GM19324 (cell line): Measurements from ENCODE around the gene PRPH2.

Experiments
- ATAC-seq: cut with Tn5 transposase; IDR thresholded peaks from one replicate; pipeline ENCODE4 v1.9.1; 2021; ENCODE audit warnings: mild to moderate bottlenecking, moderate library complexity; ENCODE audit not compliant: unreplicated experiment, low FRiP score

The PRPH2 gene, protein sequence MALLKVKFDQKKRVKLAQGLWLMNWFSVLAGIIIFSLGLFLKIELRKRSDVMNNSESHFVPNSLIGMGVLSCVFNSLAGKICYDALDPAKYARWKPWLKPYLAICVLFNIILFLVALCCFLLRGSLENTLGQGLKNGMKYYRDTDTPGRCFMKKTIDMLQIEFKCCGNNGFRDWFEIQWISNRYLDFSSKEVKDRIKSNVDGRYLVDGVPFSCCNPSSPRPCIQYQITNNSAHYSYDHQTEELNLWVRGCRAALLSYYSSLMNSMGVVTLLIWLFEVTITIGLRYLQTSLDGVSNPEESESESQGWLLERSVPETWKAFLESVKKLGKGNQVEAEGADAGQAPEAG

DNA sequence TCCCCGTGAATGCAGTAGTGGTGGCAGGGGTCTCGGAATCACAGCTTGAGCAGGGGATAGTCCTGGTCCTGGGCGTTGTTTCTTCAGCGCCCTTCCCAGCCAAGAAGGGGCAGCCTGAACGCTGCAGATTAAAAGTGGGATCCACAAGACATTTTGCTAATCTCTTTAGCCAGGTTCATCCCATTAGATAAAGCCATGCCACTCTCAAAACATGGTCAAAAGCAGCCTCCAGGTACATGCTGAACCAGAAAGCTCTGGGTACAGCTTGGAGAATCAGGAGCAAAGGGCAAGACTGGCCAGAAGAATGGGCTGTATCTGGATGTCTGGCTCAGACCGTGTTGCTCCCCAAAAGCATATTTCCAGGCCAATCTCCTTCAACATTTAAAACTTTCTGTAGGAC is at the start of gene PRPH2:
Gene PRPH2 (minus strand): TSS at position 101 of the 400 bp plus-strand sequence. CDS start 263 bp downstream, outside the sequence.
- no peak for ATAC-seq

DNA sequence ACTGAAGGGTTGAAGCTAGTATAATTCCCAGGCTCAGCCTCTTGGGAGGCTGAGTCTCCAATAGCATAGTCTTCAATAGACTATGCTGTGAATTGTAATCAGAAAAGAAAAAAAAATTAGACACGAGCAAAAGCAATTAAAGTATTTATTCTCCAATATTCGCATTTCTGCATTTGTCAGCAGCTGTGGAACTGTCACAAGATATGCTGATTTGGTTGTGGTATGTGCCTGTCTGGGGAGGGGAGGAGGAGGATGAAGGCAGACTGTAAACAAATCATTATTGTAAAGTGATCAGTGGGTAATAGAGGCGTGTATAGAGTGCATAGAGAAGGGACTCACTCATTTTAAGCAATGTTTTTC is 49.3 kb upstream of the PRPH2 start:
- no peak for ATAC-seq

DNA sequence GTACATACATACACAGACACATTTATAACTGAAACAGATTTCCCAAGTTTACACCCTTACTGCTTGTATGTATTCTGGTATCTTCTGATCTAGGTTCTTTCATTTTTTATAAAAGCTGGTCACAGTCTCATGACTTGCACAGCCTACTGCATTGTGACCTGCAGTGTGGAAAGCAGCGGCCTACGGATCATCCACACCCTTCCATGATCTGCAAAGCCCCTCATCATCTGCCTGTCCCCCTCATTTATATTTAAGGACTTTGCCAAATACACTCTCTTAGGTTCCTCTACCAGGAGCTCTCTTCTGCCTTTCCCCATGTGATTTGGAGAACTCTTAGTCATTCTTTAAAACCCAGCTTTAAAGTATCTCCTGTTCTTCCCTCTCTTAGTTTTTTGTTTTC is 47.4 kb upstream of the PRPH2 start:
- no peak for ATAC-seq

DNA sequence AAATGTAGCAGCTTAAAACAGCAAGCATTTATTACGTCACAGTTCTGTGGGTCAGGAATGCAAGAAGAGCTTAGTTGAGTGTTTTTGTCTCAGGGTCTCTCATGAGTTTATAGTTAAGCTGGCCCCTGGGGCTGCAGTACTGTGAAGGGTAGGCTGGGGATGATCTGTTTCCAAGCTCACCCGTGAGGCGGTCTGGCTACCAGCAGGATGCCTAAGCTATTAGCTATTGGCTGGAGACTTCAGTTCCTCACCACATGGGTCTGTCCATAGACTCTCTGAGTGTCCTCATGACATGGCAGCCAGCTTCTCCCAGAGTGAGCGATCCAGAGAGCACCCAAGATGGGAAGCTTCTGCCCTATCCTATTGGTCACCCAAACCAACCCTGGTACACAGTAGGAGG is 46.7 kb upstream of the PRPH2 start:
- no peak for ATAC-seq

DNA sequence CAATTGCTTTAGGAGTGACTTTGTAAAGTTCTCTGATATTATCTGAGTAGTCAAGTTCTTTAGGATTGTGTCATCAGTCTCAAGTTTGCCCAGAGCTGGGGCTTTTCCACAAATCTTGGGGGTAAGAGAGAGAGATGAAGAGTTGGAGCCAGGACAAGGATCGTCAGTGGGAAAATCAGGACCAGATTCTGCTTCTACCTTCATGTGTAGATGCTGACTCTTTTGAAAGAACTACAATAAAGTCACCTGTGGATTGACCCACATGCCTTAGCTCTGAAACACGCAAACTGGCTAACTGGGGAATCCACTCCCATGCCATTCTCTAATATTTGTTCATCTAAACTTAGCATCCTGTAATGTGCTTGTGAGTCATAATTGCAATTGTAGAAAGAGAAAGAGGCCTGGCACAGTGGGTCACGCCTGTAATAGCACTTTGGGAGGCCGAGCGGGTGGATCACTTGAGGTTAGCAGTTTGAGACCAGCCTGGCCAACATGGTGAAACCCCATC is 43.8 kb upstream of the PRPH2 start:
- no peak for ATAC-seq

DNA sequence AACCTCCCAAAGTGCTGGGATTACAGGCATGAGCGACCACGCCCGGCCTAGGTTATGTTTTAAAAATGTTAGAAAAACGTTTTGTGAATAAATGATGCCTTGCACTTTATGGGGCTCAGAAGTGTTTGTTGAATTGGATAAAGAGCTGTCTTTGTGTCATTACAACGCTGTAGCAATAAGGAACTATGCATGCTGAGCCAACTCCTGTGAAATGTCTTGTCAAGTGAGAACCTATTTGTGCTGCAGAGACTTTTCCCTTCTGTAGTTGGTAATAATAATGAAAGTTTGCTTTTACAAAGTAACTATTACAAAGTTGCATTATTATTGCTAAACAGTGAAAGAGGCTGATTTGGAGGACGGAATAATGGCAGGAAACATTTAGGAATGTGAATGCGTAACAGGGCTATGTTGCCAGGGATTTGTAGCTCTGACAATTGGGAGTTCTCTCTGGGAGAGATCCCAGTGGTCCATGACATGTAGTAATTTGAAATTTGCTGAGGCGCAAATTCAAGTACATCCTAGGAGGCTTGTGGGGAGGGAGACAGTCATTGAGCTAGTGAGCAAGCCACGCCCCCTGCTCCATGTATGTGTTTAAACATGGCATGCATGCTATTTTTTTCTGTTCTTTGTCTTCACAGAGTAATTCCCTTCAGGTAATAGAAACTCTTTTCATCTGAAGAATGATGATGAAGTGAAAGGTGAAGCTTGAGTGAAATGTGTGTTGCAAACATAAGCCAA is 42.7 kb upstream of the PRPH2 start:
- no peak for ATAC-seq

DNA sequence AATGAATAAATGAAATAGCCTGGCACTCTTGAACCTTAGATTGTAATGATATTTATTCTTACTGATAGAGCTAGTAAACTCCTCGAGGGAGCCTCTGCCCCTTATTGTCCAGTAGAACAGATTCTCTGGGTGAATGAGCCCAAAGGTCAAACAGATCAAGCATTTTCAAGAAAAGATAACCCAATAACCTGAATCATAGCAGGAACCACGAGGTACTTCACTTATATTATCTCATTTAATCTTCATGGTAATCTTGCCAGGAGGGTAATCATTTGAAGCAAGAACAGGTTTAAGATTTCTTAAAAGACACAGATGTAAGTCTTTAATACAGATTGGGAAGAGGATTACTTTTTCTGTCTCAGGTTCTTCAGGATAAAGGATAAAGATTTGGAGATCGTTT is 40.6 kb upstream of the PRPH2 start:
- ATAC-seq = no peak

DNA sequence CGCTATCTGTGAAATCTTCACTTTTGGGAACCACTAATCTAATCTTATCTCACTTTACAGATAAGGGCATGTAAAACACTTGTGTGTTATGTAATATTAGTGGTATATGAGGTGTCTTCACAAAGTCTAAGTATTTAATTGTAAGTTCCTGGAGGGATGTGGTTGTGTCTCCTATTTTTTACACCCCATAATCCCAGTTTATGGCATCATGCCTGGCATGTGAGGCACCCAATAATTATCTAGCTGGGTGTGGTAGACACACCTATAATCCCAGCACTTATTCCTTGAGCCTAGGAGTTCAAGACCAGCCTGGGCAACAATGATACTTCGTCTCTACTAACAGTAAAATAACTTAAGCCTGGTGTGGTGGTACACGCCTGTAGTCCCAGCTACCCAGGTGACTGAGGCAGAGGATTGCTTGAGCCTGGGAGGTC is 40.0 kb upstream of the PRPH2 start:
- ATAC-seq = no peak

DNA sequence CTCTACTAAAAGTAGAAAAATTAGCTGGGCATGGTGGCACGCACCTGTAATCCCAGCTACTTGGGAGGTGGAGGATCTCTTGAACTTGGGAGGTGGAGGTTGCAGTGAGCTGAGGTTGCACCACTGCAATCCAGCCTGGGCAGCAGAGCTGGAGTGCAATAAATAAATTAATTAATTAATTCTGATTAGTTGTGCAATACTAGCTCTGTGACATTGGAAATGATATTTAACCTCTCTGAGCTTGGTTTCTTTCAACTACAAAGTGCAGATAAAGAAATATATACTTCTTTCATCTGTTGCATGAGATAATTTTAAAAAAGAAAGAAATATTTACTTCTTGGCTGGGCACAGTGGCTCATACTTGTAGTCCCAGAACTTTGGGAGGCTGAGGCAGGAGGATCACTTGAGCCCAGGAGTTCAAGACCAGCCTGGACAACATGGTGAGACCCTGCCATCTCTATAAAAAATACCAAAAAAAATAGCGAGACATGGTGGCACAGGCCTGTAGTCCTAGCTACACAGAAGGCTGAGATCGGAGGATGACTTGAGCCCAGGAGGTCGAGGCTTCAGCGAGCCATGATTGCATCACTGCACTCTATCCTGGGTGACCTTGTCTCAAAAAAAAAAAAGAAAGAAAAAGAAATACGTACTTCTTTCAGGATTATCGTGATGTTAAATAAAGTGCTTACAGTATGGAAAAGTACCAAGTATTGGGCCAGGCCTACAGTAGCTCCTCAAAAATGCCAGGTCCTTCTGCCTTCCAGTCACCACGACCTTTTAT is 39.1 kb upstream of the PRPH2 start:
- ATAC-seq = no peak

DNA sequence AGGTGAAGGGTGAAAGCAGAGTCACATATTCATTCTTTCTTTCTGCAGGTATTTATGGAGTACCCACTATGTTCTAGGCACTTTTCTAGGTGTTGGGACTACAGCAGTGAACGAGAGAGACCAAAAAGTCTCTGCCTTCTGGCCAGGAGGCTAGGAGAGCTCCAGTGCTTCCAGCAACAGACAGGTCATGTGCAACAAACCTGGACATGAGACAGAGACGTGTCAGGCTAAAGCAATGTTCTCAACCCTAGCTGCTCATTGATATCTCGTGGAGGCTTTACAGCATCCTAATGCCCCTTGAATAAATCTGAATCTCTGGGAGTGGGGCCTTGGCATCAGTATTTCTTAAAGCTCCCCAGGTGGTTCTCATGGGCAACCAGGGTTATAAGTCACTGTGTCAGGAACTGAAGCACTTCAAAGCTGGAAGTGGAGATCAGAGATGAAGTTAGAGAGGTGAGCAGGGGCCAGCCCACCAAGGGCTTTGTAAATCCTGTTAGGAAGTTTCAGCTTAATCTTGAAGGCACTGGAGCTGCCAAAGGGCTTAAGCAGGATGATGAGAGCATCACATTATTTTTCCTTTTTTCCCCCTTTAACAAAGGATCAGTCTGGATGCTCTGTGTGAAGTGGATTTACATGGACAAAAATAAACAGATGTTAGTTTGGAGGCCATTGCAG is 36.5 kb upstream of the PRPH2 start:
- no peak for ATAC-seq

DNA sequence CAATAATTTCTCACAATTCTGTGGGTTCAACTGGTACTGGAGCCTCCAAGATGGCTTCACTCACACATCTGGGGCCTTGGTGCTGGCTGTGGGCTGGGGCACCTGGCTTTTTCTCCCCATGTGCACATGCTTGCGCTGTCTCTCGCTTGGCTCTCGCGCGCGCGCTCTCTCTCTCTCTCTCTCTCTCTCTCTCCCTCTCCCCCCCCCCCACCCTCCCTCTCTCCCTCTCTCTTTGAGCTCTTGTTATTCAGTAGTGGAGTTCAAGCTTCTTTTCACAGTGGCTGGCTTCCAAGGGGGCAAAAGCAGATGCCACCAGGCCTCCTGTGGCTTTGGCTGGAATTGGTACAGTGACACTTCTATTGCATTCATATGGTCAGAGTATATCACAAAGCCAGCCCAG is 34.3 kb upstream of the PRPH2 start:
- no peak for ATAC-seq

DNA sequence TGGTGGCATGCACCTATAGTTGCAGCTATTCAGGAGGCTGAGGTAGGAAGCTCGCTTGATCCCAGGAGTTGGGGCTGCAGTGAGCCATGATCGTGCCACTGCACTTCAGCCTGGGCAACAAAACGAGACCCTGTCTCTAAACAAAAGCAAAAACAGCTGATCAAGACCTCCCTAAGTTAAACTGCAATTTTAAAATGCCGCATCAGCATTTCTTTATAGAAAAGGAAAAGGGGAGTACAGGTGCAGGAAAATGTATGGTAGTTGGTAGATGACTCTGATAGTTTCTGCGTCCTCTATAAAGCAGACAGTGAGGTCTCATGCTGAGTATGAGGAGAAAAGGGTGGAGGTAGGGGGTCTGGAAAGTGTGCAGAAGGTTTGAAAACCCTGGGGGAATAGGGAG is 32.4 kb upstream of the PRPH2 start:
- ATAC-seq = no peak

DNA sequence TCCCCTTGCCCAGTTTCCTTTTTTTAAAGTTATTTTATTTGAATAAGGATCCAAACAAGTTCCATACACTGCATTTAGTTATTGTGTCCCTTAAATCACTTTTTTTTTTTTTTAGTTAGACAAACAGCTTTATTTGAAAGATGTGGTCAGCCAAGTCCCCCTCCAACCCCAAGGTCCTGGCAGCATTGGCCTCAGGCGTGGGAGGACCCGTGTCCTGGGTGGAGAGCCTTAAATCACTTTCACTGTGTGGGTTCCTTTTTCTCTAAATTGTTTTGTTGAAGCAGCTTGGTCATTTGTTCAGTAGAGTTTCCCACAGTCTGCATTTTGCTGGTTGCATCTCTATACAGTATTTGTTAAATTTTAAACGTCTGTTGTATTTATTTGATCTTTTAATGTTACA is 28.7 kb upstream of the PRPH2 start:
- no peak for ATAC-seq

DNA sequence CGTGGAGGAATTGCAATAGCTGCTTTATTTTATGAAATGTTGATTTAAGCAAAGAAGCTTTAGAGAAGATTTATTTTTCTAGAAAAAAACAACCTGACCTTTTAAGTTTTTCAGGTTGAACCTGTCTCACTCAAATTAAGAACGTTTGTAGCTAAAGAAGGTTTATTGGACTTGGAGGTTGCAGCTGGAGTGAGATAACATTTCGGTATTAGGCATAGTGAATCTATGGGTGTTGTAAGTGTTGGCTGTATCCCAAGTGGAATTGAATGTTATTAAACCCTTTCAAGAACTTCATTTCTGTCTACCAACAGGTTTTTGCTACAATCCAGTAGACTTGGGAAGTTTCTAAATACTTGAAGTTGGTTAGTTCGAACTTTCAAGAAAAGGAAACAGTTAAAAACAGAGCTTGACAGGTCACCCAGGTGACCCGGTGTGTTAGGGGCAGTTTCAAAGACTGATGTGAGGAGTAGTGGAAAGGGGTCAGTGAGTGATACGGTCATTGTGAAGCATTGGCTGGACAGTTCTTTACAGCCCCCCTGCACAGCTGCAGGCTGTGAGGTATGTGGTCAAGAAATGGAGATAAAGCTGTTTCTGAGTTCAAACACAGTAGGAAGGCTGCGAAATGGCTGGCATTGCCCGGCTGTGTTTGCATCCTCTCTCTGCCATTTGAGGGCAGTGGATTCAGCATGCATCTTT is 26.0 kb upstream of the PRPH2 start:
- ATAC-seq = no peak

DNA sequence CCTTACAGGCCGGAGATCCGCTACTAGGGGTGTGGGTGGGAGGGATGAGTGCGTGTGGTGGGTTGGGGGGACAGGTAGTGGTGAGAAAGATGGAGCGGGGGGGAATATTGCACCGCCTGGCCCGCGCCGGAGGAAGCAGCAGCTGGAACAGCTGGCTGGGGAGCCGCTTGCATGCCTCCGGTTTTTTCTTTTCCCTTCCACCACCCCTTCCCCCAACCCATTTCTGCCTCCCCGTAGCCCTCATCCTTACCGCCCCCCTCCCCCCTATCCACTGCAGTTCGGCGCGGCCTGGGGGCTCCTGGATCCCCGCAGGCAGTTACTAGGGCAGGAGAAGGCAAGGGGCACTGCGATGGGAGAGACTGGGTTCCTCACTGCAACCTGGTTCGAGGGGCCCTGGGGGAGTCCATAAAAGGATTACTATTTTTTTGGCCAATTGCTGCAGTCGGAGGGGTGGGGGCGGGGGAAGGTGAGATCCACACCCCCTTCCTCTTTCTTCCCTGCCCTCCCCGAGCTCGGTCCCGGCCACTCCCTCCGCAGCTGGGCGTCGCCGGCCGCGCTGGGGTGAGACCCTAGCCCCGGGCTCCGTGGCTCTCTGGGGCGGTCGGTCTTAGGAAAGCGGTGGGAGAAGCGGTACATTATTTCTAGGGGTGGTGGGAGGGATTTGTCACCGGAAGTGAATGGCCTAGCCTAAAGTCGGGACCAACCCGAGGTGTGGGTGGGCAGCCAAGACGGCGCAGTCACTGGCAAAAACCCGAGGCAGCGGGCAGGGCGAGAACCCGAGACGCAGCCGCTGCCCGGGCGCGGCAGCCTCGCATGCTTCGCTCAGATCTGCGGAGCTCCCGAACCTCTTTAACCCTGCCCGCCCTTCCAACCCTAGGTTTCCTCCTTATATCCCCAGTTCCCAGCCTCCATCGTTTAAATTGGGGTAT is 24.3 kb upstream of the PRPH2 start:
- ATAC-seq = peak; percentile 63

DNA sequence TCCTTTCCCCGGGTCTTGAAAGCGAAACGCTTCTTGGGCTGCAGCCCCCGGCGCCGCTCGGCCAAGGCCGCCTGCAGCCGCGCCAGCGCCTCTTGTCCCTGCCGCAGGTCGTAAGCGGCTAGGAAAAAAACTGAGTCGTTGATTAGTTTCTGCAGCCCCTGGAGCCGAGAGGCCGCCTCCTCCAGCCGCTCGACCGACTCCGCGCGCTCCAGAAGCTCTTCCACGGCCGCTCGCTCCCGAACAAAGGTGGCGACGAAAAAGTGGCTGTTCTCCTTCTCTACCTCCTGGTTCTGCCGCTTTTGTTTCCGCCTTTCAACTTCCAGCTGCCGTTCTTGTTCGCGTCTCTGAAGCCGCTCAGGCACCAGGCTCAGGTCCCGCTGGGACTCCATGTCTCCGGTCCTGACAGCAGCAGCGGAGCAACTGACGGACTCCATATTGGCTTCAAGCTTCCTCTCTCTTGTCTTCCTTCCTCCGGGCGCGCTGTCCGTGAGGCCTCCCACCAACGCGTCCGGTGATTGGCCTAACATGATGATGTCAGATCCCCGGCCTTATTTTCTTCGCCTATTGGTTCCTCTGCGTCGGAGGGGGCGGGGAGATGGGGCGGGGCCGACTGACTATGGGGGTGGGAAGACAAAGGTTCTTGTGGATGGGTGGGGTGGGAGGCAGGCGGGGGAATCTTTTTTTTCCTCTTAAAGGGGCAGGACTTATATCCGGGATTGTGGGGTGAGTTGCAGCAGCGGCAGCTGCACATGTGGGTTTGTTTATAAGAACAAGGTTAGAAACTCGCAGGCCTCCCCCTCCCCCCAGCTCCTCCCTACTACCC is 23.5 kb upstream of the PRPH2 start, which contains the start of gene TBCC:
Gene TBCC (minus strand): TSS at position 464 of the 823 bp plus-strand sequence. CDS start 30 bp downstream, at position 434.
- peak; percentile 76 for ATAC-seq

DNA sequence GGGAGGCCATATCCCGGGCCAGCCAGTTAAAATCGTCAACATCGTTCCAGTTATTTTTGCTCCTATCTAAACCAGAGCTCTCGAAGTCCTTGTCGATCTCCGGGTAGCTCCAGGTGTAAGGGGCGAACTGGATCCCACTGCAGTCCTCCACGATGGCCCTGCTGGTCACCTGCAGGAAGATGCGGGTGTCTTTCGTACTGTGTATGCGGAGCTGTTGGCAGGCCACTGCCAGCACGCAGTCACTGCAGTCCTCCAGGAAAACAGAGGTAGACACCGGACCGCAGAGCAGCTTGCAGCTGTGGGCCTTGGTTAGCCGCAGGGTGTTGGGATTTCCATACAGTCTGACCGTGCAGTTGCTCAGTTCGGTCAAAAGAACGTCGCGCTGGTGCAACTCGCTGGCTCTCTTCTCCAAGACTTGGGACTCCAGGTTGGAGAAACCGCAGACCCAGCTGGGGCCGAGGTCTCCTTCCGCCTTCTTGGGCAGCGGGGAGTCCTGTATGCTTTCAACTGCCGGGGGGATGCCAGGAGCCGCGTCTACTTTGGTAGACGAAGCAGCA is 22.8 kb upstream of the PRPH2 start:
- no peak for ATAC-seq
